GM23248 (cell line): ENCODE data around the gene S100A12.
"Not testable (repeated sequence)": the region's sequence is repeated elsewhere in the genome, so short reads cannot be mapped to it uniquely, and the experiment has no call there.

Source experiments
- EZH2 ChIP-seq: fragments of 200-600 bp; sonication (generic); IDR thresholded peaks from 2 replicates; pipeline ENCODE4 v1.6.1; 2018; ENCODE audit warnings: antibody characterized with exemption, mild to moderate bottlenecking; ENCODE audit not compliant: insufficient read depth, poor library complexity, severe bottlenecking
- EZH2phosphoT487 ChIP-seq: fragments of 200-600 bp; sonication (generic); IDR thresholded peaks from 2 replicates; pipeline ENCODE4 v1.6.1; 2018; ENCODE audit warnings: antibody characterized with exemption, moderate library complexity, mild to moderate bottlenecking, low read depth; ENCODE audit not compliant: insufficient read depth

DNA sequence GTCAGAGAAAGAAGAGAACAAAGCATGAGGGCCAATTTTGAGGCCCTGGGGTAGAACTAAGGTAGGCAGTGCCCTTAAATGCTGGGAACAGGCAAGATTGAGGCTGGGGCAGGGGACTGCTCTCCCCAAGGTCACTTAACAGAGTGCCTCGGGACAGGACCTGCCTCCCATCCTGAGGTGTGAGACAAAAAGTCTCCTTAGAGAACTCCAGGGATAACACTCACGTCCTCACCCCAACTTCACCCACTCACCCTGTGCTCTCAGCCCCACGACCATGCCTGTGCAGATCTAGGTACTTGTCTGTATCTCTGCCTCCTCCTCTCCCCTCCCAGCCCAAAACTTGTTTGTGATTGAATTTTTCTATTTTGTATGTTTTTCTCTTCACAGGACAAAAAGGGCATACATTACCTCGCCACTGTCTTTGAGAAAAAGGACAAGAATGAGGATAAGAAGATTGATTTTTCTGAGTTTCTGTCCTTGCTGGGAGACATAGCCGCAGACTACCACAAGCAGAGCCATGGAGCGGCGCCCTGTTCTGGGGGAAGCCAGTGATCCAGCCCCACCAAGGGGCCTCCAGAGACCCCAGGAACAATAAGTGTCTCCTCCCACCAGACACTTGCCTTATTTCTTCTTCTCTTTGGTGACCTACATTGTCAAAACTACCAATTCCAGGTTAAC is 43.5 kb upstream of the S100A12 start:
- TF ChIP-seq EZH2, EZH2phosphoT487: not testable (repeated sequence)
